PC-3 (cell line): Measurements from ENCODE around the gene ACTL9.

Experiments
- EZH2 ChIP-seq: fragments of 300-600 bp; sonication (generic); IDR thresholded peaks from one replicate; pipeline ENCODE4 v1.6.1; 2017; ENCODE audit warnings: antibody characterized with exemption, mild to moderate bottlenecking, low read length; ENCODE audit not compliant: unreplicated experiment
- EZH2phosphoT487 ChIP-seq: fragments of 300-600 bp; sonication (generic); IDR thresholded peaks from 2 replicates; pipeline ENCODE4 v1.6.1; 2018; ENCODE audit warnings: mild to moderate bottlenecking, antibody characterized with exemption, low read length, borderline replicate concordance
- TF ChIP-seq, protein P1 (sequence below): fragments of 300-600 bp; sonication (generic); conservative IDR thresholded peaks from 2 replicates; pipeline ENCODE4 v1.5.1; 2017; ENCODE audit warnings: antibody characterized with exemption, low read depth, mild to moderate bottlenecking, low read length

DNA sequence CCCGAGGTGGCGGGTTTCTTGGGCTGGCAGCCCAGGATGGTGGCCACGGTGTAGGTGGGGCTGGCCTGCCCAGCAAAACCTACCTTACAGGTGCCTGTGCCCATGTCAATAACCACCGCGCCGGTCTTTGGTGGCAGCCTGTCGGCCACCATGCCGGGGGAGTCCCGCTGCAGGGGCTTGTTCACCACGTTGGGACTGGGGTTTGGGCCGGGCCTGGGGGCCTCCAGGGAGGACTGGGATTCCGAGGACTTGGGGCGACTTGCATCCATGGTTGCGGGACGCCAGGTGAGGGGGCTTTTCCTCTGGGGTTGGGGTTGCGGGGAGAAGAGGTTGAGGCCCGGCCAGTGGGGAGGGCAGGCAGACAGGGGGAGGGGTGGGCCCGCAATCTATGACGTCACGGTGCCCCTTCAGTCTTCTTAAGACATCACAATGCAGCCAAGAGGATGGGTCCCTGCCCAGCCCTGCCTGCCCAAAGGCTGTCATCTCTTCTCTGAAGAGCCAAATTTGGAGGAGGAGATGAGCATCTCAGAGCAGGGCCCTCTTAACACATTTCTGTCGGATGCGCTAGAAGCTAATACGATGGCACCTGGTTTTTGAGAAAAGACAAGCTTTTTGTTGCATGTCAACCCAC is at the start of gene ACTL9:
- TF ChIP-seq, protein P1, sequence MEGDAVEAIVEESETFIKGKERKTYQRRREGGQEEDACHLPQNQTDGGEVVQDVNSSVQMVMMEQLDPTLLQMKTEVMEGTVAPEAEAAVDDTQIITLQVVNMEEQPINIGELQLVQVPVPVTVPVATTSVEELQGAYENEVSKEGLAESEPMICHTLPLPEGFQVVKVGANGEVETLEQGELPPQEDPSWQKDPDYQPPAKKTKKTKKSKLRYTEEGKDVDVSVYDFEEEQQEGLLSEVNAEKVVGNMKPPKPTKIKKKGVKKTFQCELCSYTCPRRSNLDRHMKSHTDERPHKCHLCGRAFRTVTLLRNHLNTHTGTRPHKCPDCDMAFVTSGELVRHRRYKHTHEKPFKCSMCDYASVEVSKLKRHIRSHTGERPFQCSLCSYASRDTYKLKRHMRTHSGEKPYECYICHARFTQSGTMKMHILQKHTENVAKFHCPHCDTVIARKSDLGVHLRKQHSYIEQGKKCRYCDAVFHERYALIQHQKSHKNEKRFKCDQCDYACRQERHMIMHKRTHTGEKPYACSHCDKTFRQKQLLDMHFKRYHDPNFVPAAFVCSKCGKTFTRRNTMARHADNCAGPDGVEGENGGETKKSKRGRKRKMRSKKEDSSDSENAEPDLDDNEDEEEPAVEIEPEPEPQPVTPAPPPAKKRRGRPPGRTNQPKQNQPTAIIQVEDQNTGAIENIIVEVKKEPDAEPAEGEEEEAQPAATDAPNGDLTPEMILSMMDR = 0 out of 2 replicates have a peak, but pooled peaks have one; percentile 6
- TF ChIP-seq EZH2 = no peak
- no peak for TF ChIP-seq EZH2phosphoT487
